Skeletal muscle cell (primary cell): ENCODE measurements around the gene MFAP2.

ENCODE experiments used
- DNase-seq: peaks from one replicate; pipeline ENCODE4 v3.0.0-alpha.2; 2010; ENCODE audit warnings: low read depth
- H3K4me3 ChIP-seq: 2 replicates; pipeline ENCODE4 v1.5.1; 2011; ENCODE audit warnings: low read depth, mild to moderate bottlenecking, control low read depth, low read length, moderate library complexity

MFAP2 gene

DNA sequence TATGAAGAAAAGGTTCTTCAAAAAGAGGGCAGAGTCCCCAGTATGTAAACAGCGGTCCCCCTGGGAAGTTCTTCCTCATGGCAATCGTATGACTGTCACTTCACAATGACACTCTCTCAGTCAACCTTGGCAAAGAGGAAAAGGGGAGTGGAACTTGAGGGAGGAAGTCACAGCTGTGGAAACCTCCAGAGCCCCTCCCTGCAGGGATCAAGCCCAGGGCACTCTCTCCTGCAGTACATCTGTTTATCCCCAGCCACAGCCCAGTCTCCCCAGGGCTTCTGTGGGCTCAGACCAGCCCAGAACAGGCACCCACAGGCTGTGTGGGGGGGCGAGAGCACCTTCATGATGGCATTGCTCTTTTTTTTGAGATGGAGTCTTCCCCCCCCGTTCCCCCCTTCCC lies 29.3 kb upstream of the MFAP2 start:
- no peak for DNase-seq
- no peak overlapping the region for H3K4me3 ChIP-seq

DNA sequence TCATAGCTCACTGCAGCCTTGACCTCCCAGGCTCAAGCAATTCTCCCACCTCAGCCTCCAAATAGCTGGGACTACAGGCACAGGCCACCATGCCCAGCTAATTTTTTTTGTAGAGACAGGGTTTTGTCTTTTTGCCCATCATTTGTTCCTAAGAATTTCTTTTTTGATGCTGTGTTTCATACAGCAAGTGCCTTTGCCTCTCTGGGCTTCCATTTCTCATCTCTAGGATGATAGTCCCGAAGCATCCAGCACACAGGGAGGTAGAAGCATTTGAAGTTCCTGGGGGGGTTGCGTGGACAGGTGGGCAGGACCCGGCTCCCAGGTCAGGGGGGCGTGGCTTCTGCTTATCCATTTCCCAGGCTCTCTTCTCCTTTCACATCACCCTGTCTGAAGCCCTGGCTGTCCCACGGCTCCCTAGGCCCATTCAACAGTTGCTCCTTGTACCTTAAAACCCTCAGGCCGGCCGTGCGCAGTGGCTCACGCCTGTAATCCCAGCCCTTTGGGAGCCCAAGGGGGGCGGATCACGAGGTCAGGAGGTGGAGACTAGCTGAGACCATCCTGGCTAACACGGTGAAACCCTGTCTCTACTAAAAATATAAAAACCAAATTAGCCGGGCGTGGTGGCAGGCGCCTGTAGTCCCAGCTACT lies 27.9 kb upstream of the MFAP2 start:
- no peak overlapping the region for H3K4me3 ChIP-seq
- no peak for DNase-seq

GRCh38 chr1:17007121-17007520 lies 26.7 kb upstream of the MFAP2 start:
- no peak for DNase-seq
- H3K4me3 ChIP-seq = no peak overlapping the region

DNA sequence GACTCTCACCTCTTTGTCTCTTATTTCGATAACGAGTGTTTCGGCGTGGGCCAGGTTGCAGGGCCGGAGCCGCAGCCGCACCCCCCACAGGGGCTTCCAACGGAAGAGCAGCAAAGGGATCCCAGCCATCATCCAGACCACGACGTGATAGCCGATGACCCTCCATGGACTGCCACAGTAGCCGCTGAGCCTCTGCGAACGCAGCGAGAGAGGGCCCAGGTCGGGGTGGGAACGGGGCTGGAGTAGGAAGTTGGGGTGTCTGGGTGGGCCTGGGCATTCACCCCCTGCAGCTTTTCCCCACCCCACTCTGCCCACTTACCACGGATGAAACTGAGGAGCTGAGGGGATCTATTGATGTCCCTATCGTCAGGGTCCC lies 24.9 kb upstream of the MFAP2 start:
- no peak overlapping the region for H3K4me3 ChIP-seq
- DNase-seq = no peak

GRCh38 chr1:17004466-17005364 lies 24.3 kb upstream of the MFAP2 start:
- H3K4me3 ChIP-seq = no peak overlapping the region
- DNase-seq = no peak

GRCh38 chr1:17002524-17002902 lies 22.1 kb upstream of the MFAP2 start:
- no peak overlapping the region for H3K4me3 ChIP-seq
- DNase-seq = no peak

DNA sequence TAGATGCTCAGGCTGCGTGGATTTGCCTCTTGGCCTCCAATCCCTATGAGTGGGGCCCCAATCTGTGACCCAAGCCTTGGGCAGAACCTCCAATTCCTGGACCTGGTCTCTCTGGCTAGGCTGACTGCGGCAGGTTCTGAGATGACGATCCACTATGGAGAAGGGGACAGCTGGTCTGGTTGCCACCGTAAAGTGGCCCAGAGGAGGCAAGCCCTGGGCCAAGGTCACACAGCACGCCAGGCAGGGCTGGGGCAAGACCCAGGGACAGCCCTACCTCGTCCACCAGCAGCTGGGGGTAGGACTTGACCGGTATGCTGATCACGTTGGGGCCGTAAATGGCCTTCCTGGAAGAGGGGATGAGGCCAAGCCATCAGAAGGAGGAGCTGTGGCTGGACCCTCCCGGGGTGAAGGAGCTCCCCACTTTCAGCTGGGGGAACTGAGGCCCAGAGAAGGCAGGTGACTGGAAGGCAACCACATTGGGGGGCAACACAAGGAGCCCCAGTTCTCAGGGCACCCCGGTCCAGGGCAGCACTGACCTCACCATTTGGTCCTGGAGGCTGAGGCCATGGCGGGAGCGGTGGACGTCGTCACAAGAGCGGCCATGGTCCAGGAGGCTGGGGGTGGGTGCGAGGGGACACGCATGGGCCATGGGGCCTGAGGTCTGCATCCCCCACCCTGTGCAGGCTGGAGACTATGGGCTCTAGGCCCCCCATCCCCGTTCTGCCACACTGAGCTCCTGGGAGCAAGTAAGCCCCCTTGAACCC lies 21.5 kb upstream of the MFAP2 start:
- no peak for DNase-seq
- no peak overlapping the region for H3K4me3 ChIP-seq

GRCh38 chr1:16999863-17000262 lies 19.4 kb upstream of the MFAP2 start:
- DNase-seq = no peak
- H3K4me3 ChIP-seq = no peak overlapping the region

DNA sequence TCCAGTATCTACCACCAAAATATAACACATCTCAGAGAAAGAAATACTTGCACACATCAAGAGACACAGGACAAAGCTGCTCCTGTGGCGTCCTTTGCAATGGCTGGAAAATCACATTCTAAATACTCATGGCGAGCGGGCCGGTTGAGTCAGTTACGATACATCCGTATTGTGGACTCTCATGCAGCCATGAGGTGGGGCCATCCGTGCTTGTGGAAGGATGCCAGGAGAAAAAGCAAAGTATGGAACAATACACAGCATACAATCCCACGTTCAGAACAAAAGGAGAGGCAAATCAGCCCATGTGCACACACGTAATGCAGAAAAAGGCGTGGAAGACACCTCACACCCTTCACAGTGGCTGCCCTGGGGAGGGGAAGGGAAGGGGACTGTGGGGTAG lies 18.2 kb upstream of the MFAP2 start:
- no peak for DNase-seq
- no peak overlapping the region for H3K4me3 ChIP-seq

DNA sequence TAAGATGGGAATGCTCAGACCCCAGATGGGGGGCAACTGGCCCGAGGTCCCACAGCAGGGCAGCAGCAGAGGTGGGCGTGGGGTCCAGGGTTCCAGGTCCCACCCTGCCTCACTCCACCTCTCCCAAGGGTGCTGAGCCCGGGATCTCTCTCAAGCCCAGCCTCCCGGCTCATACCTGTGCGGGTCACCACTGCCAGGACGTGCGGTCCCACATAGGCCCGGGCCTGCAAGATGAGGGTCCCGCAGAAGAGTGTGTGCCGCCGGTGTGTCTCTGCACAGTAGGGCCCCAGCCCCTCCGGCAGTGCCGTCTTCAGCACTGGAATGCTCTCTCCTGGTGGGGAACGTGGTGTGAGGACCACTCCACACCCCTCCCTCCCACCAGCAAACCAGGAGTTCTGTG lies 16.4 kb upstream of the MFAP2 start:
- DNase-seq = no peak
- no peak overlapping the region for H3K4me3 ChIP-seq

DNA sequence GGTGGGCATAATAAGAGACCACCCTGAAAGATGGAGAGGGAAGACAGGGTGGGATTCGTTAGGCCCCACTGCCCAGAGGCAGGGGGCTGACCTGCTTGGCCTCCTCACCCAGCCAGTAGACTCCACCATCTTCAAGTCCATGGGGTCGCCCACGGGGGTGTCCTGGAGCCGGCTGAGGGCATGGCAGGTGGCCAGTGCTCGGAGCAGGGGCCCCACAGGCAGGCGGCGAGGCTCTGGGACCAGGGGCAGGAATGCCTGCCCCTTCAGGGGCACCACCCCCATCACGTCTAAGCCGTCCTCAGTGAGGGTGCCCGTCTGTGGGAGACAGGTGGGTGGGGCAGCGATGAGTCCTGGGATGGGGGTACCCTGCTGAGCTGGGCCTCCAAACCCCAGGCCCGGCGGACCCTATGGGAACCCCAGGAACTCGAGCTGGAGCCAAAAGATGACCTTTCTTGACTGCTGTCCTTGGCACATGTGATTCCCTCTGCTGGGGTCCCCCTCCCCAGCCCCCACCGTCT lies 13.2 kb upstream of the MFAP2 start:
- no peak for DNase-seq
- no peak overlapping the region for H3K4me3 ChIP-seq

DNA sequence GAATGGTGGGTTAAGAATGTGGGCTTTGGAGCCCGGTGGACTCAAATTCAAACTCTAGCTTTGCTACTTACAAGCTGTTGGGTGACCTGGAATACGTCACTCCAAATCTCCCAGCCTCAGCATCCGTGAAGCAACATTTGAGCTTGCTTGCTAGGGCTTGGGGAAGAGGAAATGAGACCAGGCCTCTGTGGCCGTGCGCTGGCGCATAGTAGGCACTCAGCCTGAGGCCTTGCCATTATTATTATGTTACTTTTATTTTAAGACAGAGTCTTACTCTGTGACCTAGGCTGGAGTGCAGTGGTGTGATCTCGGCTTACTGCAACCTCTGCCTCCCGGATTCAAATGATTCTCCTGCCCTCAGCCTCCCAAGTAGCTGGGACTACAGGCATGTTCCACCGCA lies 12.3 kb upstream of the MFAP2 start:
- H3K4me3 ChIP-seq = no peak overlapping the region
- DNase-seq = no peak

- no peak for DNase-seq
- H3K4me3 ChIP-seq = no peak overlapping the region
These were observed 11.7 kb upstream of the MFAP2 start for GRCh38 chr1:16992102-16992501.

DNA sequence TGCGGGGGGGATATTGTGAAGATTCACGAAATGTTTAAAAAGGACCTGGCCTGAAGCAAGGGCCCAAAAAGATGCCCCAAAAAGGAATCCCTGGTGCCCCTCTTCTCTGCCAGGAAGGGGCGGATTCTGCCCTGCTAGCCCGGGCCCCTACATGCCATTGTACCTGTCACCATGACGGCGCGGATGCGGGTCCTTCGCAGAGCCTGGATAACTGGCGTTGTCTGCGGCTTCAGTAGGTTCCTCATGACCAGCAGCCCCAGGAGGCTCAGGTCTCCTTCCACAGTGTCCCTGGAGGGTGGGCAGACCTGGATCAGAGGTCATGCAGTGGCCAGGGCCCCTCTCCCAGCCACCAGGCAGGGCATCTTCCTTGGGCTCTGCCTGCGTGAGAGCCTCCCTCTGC lies 11.2 kb upstream of the MFAP2 start:
- no peak for DNase-seq
- no peak overlapping the region for H3K4me3 ChIP-seq

DNA sequence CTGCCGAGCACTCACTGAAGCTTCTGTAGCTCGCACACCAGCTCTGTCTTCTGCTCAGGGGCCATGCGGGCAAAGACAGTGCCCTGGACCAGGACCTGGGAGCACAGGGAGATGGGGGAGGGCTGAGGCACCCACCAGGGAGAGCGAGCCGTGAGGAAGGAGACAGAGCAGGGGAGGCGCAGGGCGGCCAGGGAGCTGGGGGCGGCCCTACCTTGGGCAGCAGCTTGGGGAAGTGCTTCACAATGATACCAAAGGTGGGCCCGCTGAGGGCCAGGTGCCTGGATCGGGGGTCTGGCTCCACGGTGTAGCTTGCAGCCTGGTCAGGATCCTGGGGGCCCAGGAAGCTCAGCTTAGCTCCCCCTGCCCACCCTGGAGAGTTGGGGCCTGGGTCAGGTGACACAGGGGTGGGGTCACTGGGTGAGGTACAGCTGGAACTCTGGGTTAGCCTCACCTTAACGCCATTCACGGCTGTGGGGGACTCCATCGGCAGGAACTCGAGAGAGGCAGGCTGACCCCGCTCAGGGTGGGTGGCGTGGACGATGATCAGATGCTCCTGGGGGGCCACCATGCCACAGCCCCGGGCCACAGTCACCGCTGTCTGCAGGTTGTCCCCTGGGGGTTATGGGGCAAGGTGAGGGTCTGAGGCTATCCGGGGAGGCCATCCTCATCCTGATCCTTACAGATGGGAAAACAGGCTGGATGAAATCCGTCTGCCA lies 9.4 kb upstream of the MFAP2 start:
- H3K4me3 ChIP-seq = no peak overlapping the region
- DNase-seq = no peak

DNA sequence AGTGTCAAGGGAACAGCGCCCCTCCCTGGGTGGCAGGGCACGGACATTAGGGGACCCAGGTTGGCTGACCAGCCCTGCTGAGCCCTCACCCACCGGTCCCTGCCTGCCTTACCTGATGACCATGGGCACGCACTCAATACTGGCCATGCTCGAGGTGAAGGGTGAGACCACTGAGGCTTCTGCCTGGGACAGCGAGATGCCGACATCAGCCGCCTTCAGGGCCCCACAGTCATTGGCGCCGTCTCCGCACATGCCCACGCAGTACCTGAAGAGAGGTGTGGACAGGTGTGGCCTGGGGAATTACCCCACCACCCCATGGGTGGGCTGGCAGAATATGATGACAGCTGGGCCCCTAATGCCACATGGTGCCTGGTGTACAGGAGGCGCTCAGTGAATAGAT lies 7.8 kb upstream of the MFAP2 start:
- DNase-seq = no peak
- H3K4me3 ChIP-seq = no peak overlapping the region

GRCh38 chr1:16986962-16987361 lies 6.5 kb upstream of the MFAP2 start:
- DNase-seq = no peak
- no peak overlapping the region for H3K4me3 ChIP-seq

- H3K4me3 ChIP-seq = no peak overlapping the region
- no peak for DNase-seq
These were observed 6.1 kb upstream of the MFAP2 start for GRCh38 chr1:16986560-16986959.

- no peak overlapping the region for H3K4me3 ChIP-seq
- DNase-seq = no peak
These were observed 5.7 kb upstream of the MFAP2 start for GRCh38 chr1:16986113-16986512.

DNA sequence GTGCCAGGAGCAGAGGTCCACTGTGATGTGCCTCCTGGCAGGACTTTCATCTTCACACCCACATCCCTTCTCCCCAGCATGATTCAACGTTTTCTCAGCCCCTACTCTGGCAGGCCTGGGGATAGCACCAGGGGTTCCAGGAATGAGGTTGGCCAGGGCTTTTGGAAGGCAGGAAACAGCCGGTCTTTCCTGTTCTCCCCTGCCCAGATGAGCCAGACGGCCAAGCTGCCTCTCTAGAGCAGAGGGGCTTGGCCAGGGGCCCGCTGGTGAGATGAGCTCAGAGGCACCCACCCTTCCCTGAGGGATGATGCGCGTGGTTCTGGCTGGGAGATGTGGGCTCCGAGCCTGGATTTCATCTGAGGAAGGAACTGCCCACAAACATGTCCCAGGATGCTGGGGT lies 4.3 kb upstream of the MFAP2 start:
- DNase-seq = peak; percentile 81
- H3K4me3 ChIP-seq = no peak overlapping the region
